MG63 (cell line): ENCODE data around the gene RAB14. TPM values are rescaled to one million over a fixed set of nuclear protein-coding genes. Genes with fewer than 3 reads are reported as not detected.

Experiments
- DNase-seq: peaks from one replicate; pipeline ENCODE4 v3.0.0-alpha.2; 2020
- H3K27me3 ChIP-seq: fragments of 250-450 bp; sonication (Bioruptor Pico); 2 replicates; pipeline ENCODE4 v1.5.1; 2020; ENCODE audit warnings: mild to moderate bottlenecking, moderate library complexity
- H3K36me3 ChIP-seq: fragments of 250-450 bp; sonication (Bioruptor Pico); 2 replicates; pipeline ENCODE4 v1.5.1; 2020; ENCODE audit warnings: mild to moderate bottlenecking, moderate library complexity
- H3K4me3 ChIP-seq: fragments of 250-450 bp; sonication (Bioruptor Pico); 2 replicates; pipeline ENCODE4 v1.5.1; 2020; ENCODE audit warnings: mild to moderate bottlenecking, moderate library complexity
- H3K9me3 ChIP-seq: fragments of 250-450 bp; sonication (Bioruptor Pico); 2 replicates; pipeline ENCODE4 v1.5.1; 2020; ENCODE audit warnings: mild to moderate bottlenecking, moderate library complexity
- total RNA-seq: library from RNA; depleted of rRNA; stranded (reverse); fragments of >200 nt; shearing (Covaris generic); gene quantifications from 2 replicates; pipeline ENCODE4 v1.2.3, GENCODE V29; 2014; ENCODE audit warnings: low replicate concordance

The RAB14 gene
- total RNA-seq, 1 experiment from 2014 or later: 43.3 TPM

GRCh38 chr9:121201045-121201737, 478 bp downstream of the RAB14 start:
- H3K9me3 ChIP-seq: no peaks in the 10 kb centered on the region
- H3K36me3 ChIP-seq: 0 out of 2 replicates have a peak, but pooled peaks cover 3% of the 10 kb centered on the region
- peak overlapping the region; percentile 79 for H3K4me3 ChIP-seq
- no peaks in the 10 kb centered on the region for H3K27me3 ChIP-seq
- peak; percentile 48 for DNase-seq

- Histone ChIP-seq H3K9me3 (no peaks in the 10 kb centered on the region), H3K27me3 (no peaks in the 10 kb centered on the region), H3K4me3 (peak overlapping the region; percentile 79), H3K36me3 (0 out of 2 replicates have a peak, but pooled peaks cover 3% of the 10 kb centered on the region)
- DNase-seq: no peak
Observed at GRCh38 chr9:121200356-121200755, 1.3 kb downstream of the RAB14 start.

- 0 out of 2 replicates have a peak, but pooled peaks cover 3% of the 10 kb centered on the region for H3K36me3 ChIP-seq
- DNase-seq: no peak
- H3K27me3 ChIP-seq: no peaks in the 10 kb centered on the region
- no peaks in the 10 kb centered on the region for H3K9me3 ChIP-seq
- H3K4me3 ChIP-seq: peak overlapping the region; percentile 79
Observed at GRCh38 chr9:121199921-121200320, 1.7 kb downstream of the RAB14 start.

- Histone ChIP-seq H3K9me3 (no peaks in the 10 kb centered on the region), H3K27me3 (no peaks in the 10 kb centered on the region), H3K4me3 (no peak overlapping the region), H3K36me3 (0 out of 2 replicates have a peak, but pooled peaks cover 3% of the 10 kb centered on the region)
- no peak for DNase-seq
Observed at GRCh38 chr9:121198512-121199042, 3.1 kb downstream of the RAB14 start.

- Histone ChIP-seq H3K9me3 (no peaks in the 10 kb centered on the region), H3K36me3 (0 out of 2 replicates have a peak, but pooled peaks cover 3% of the 10 kb centered on the region), H3K27me3 (no peaks in the 10 kb centered on the region), H3K4me3 (no peak overlapping the region)
- DNase-seq: no peak
Observed at GRCh38 chr9:121197132-121197531, 4.5 kb downstream of the RAB14 start.

- H3K9me3 ChIP-seq: no peaks in the 10 kb centered on the region
- H3K4me3 ChIP-seq: no peak overlapping the region
- 0 out of 2 replicates have a peak, but pooled peaks cover 3% of the 10 kb centered on the region for H3K36me3 ChIP-seq
- no peaks in the 10 kb centered on the region for H3K27me3 ChIP-seq
- DNase-seq: no peak
Observed at GRCh38 chr9:121196389-121196788, 5.3 kb downstream of the RAB14 start.

GRCh38 chr9:121194730-121195129, 6.9 kb downstream of the RAB14 start:
- H3K4me3 ChIP-seq: no peak overlapping the region
- H3K9me3 ChIP-seq: no peaks in the 10 kb centered on the region
- 0 out of 2 replicates have a peak, but pooled peaks cover 3% of the 10 kb centered on the region for H3K36me3 ChIP-seq
- no peak for DNase-seq
- H3K27me3 ChIP-seq: no peaks in the 10 kb centered on the region

- no peak for DNase-seq
- Histone ChIP-seq H3K27me3 (no peaks in the 10 kb centered on the region), H3K9me3 (no peaks in the 10 kb centered on the region), H3K36me3 (0 out of 2 replicates have a peak, but pooled peaks cover 6% of the 10 kb centered on the region), H3K4me3 (no peak overlapping the region)
Observed at GRCh38 chr9:121192959-121193640, 8.6 kb downstream of the RAB14 start.

GRCh38 chr9:121192518-121192917, 9.2 kb downstream of the RAB14 start:
- no peak for DNase-seq
- H3K9me3 ChIP-seq: no peaks in the 10 kb centered on the region
- H3K27me3 ChIP-seq: no peaks in the 10 kb centered on the region
- 0 out of 2 replicates have a peak, but pooled peaks cover 4% of the 10 kb centered on the region for H3K36me3 ChIP-seq
- H3K4me3 ChIP-seq: no peak overlapping the region

GRCh38 chr9:121191235-121191634, 10.4 kb downstream of the RAB14 start:
- Histone ChIP-seq H3K9me3 (no peaks in the 10 kb centered on the region), H3K27me3 (no peaks in the 10 kb centered on the region), H3K36me3 (peaks cover 7% of the 10 kb centered on the region), H3K4me3 (no peak overlapping the region)
- DNase-seq: no peak

GRCh38 chr9:121189660-121190059, 12.0 kb downstream of the RAB14 start:
- Histone ChIP-seq H3K4me3 (no peak overlapping the region), H3K27me3 (no peaks in the 10 kb centered on the region), H3K36me3 (peaks cover 14% of the 10 kb centered on the region), H3K9me3 (no peaks in the 10 kb centered on the region)
- no peak for DNase-seq

GRCh38 chr9:121189006-121189405, 12.7 kb downstream of the RAB14 start:
- Histone ChIP-seq H3K9me3 (no peaks in the 10 kb centered on the region), H3K4me3 (no peak overlapping the region), H3K36me3 (peaks cover 20% of the 10 kb centered on the region), H3K27me3 (no peaks in the 10 kb centered on the region)
- no peak for DNase-seq

GRCh38 chr9:121187636-121188305, 13.9 kb downstream of the RAB14 start:
- peaks cover 27% of the 10 kb centered on the region for H3K36me3 ChIP-seq
- no peaks in the 10 kb centered on the region for H3K9me3 ChIP-seq
- no peak for DNase-seq
- no peak overlapping the region for H3K4me3 ChIP-seq
- no peaks in the 10 kb centered on the region for H3K27me3 ChIP-seq

GRCh38 chr9:121185774-121186403, 15.8 kb downstream of the RAB14 start:
- peaks cover 42% of the 10 kb centered on the region for H3K36me3 ChIP-seq
- H3K4me3 ChIP-seq: no peak overlapping the region
- H3K9me3 ChIP-seq: no peaks in the 10 kb centered on the region
- no peaks in the 10 kb centered on the region for H3K27me3 ChIP-seq
- no peak for DNase-seq

- no peak overlapping the region for H3K4me3 ChIP-seq
- no peak for DNase-seq
- H3K9me3 ChIP-seq: no peaks in the 10 kb centered on the region
- H3K27me3 ChIP-seq: no peaks in the 10 kb centered on the region
- peaks cover 47% of the 10 kb centered on the region for H3K36me3 ChIP-seq
Observed at GRCh38 chr9:121185178-121185745, 16.4 kb downstream of the RAB14 start.

GRCh38 chr9:121184463-121184862, 17.2 kb downstream of the RAB14 start:
- peaks cover 55% of the 10 kb centered on the region for H3K36me3 ChIP-seq
- no peaks in the 10 kb centered on the region for H3K9me3 ChIP-seq
- DNase-seq: no peak
- no peak overlapping the region for H3K4me3 ChIP-seq
- no peaks in the 10 kb centered on the region for H3K27me3 ChIP-seq
